PC-3 (cell line): Measurements from ENCODE around the gene TMPO. TPM values are rescaled to one million over a fixed set of nuclear protein-coding genes. Genes with fewer than 3 reads are reported as not detected.

Source experiments
- total RNA-seq: library from RNA; depleted of rRNA; stranded (reverse); fragments of >200 nt; gene quantifications from 2 replicates; pipeline ENCODE4 v1.2.3, GENCODE V29; 2014; rRNA removed

The TMPO gene
- total RNA-seq, 1 experiment from 2014 or later: 160 TPM

Other genes with a start within 250 kb of the TMPO start
- gene SLC25A3, start 78.1 kb downstream of the TMPO start, total RNA-seq: 466 and 547 TPM in 2 replicates
- gene IKBIP, start 129.2 kb downstream of the TMPO start, total RNA-seq: 11.1 and 14.6 TPM in 2 replicates
- 8.5 and 10.1 TPM in 2 replicates for gene APAF1, start 129.7 kb downstream of the TMPO start, total RNA-seq